Measurements from ENCODE around the gene PHLDB2.

The PHLDB2 gene

GRCh38 chr3:111837112-111837511, 22.0 kb upstream of the PHLDB2 start:
- Histone ChIP-seq H3K27me3 (ENCODE audit: insufficient read depth, low read length, poor library complexity) (no peaks in the 10 kb centered on the region), H3K79me2 (ENCODE audit: control insufficient read depth, insufficient read depth, low read length) (no peaks in the 10 kb centered on the region), H3K4ac (ENCODE audit: low read depth, low read length) (no peak overlapping the region), H3K79me1 (ENCODE audit: low read length) (no peaks in the 10 kb centered on the region), H3K9ac (ENCODE audit: low read length) (no peak overlapping the region), H3K4me3 (ENCODE audit: low read length) (no peak overlapping the region), H3K36me3 (ENCODE audit: control insufficient read depth, insufficient read depth, low read length) (no peaks in the 10 kb centered on the region), H3K56ac (ENCODE audit: low read length) (no peak overlapping the region), H2BK5ac (ENCODE audit: low read length) (no peak overlapping the region), H3K4me2 (ENCODE audit: low read length) (no peak overlapping the region), H3K4me1 (ENCODE audit: control insufficient read depth, low read depth, low read length) (no peaks in the 10 kb centered on the region), H4K8ac (ENCODE audit: low read depth, low read length) (no peak overlapping the region), H4K5ac (ENCODE audit: low read length) (no peak overlapping the region), H3K27ac (ENCODE audit: low read depth, low read length) (no peak overlapping the region), H2AK5ac (ENCODE audit: low read length) (no peak overlapping the region), H3K23ac (ENCODE audit: low read length) (no peak overlapping the region), H3K18ac (ENCODE audit: low read length) (no peak overlapping the region), H2BK15ac (replicated peaks; ENCODE audit: low read depth) (no peak overlapping the region), H2BK120ac (ENCODE audit: low read depth, low read length) (no peak overlapping the region)
- DNase-seq = no peak
- WGBS (ENCODE audit: extremely low coverage, insufficient coverage, low lambda C conversion rate) = no CpG with 5 or more reads among the region's 3 CpGs

GRCh38 chr3:111838133-111838532, 20.9 kb upstream of the PHLDB2 start:
- Histone ChIP-seq H2BK15ac (replicated peaks; ENCODE audit: low read depth) (no peak overlapping the region), H3K27me3 (ENCODE audit: insufficient read depth, low read length, poor library complexity) (no peaks in the 10 kb centered on the region), H3K4me2 (ENCODE audit: low read length) (no peak overlapping the region), H3K23ac (ENCODE audit: low read length) (no peak overlapping the region), H3K36me3 (ENCODE audit: control insufficient read depth, insufficient read depth, low read length) (no peaks in the 10 kb centered on the region), H3K4ac (ENCODE audit: low read depth, low read length) (no peak overlapping the region), H3K9ac (ENCODE audit: low read length) (no peak overlapping the region), H2BK5ac (ENCODE audit: low read length) (no peak overlapping the region), H3K4me1 (ENCODE audit: control insufficient read depth, low read depth, low read length) (no peaks in the 10 kb centered on the region), H2AK5ac (ENCODE audit: low read length) (no peak overlapping the region), H4K5ac (ENCODE audit: low read length) (no peak overlapping the region), H3K27ac (ENCODE audit: low read depth, low read length) (no peak overlapping the region), H3K79me2 (ENCODE audit: control insufficient read depth, insufficient read depth, low read length) (no peaks in the 10 kb centered on the region), H3K4me3 (ENCODE audit: low read length) (no peak overlapping the region), H3K56ac (ENCODE audit: low read length) (no peak overlapping the region), H4K8ac (ENCODE audit: low read depth, low read length) (no peak overlapping the region), H2BK120ac (ENCODE audit: low read depth, low read length) (no peak overlapping the region), H3K79me1 (ENCODE audit: low read length) (no peaks in the 10 kb centered on the region), H3K18ac (ENCODE audit: low read length) (no peak overlapping the region)
- no peak for DNase-seq
- WGBS (ENCODE audit: extremely low coverage, insufficient coverage, low lambda C conversion rate) = no CpG with 5 or more reads among the region's 5 CpGs

GRCh38 chr3:111846039-111846438, 13.0 kb upstream of the PHLDB2 start:
- Histone ChIP-seq H4K8ac (ENCODE audit: low read depth, low read length) (no peak overlapping the region), H3K4me2 (ENCODE audit: low read length) (no peak overlapping the region)
- no peak for DNase-seq

GRCh38 chr3:111846717-111847116, 12.3 kb upstream of the PHLDB2 start:
- H3K27me3 ChIP-seq (ENCODE audit: insufficient read depth, low read length, poor library complexity) = no peaks in the 10 kb centered on the region
- no peak overlapping the region for H2BK15ac ChIP-seq (replicated peaks; ENCODE audit: low read depth)
- no peak overlapping the region for H3K4me3 ChIP-seq (ENCODE audit: low read length)
- no peak overlapping the region for H4K5ac ChIP-seq (ENCODE audit: low read length)
- H3K79me2 ChIP-seq (ENCODE audit: control insufficient read depth, insufficient read depth, low read length) = no peaks in the 10 kb centered on the region
- H3K18ac ChIP-seq (ENCODE audit: low read length) = no peak overlapping the region
- peaks cover 9% of the 10 kb centered on the region for H3K4me1 ChIP-seq (ENCODE audit: control insufficient read depth, low read depth, low read length)
- H3K4ac ChIP-seq (ENCODE audit: low read depth, low read length) = no peak overlapping the region
- H3K4me2 ChIP-seq (ENCODE audit: low read length) = no peak overlapping the region
- H3K79me1 ChIP-seq (ENCODE audit: low read length) = no peaks in the 10 kb centered on the region
- no peak overlapping the region for H2BK5ac ChIP-seq (ENCODE audit: low read length)
- no peak overlapping the region for H2AK5ac ChIP-seq (ENCODE audit: low read length)
- no peaks in the 10 kb centered on the region for H3K36me3 ChIP-seq (ENCODE audit: control insufficient read depth, insufficient read depth, low read length)
- H3K23ac ChIP-seq (ENCODE audit: low read length) = no peak overlapping the region
- no peak overlapping the region for H3K9ac ChIP-seq (ENCODE audit: low read length)
- H3K56ac ChIP-seq (ENCODE audit: low read length) = no peak overlapping the region
- no CpG with 5 or more reads among the region's 2 CpGs for WGBS (ENCODE audit: extremely low coverage, insufficient coverage, low lambda C conversion rate)
- no peak overlapping the region for H3K27ac ChIP-seq (ENCODE audit: low read depth, low read length)
- H4K8ac ChIP-seq (ENCODE audit: low read depth, low read length) = no peak overlapping the region
- no peak for DNase-seq
- H2BK120ac ChIP-seq (ENCODE audit: low read depth, low read length) = no peak overlapping the region

More at GRCh38 chr3:111846039-111846438, 13.0 kb upstream of the PHLDB2 start:
- Histone ChIP-seq H2BK5ac (ENCODE audit: low read length) (no peak overlapping the region), H3K56ac (ENCODE audit: low read length) (no peak overlapping the region), H2AK5ac (ENCODE audit: low read length) (no peak overlapping the region), H3K27me3 (ENCODE audit: insufficient read depth, low read length, poor library complexity) (no peaks in the 10 kb centered on the region), H3K4ac (ENCODE audit: low read depth, low read length) (no peak overlapping the region), H3K18ac (ENCODE audit: low read length) (peak overlapping the region; percentile 42), H3K79me2 (ENCODE audit: control insufficient read depth, insufficient read depth, low read length) (no peaks in the 10 kb centered on the region), H2BK120ac (ENCODE audit: low read depth, low read length) (no peak overlapping the region), H3K36me3 (ENCODE audit: control insufficient read depth, insufficient read depth, low read length) (no peaks in the 10 kb centered on the region), H3K23ac (ENCODE audit: low read length) (no peak overlapping the region), H3K27ac (ENCODE audit: low read depth, low read length) (no peak overlapping the region), H2BK15ac (replicated peaks; ENCODE audit: low read depth) (no peak overlapping the region), H3K79me1 (ENCODE audit: low read length) (no peaks in the 10 kb centered on the region), H3K4me1 (ENCODE audit: control insufficient read depth, low read depth, low read length) (peaks cover 7% of the 10 kb centered on the region), H3K9ac (ENCODE audit: low read length) (no peak overlapping the region), H4K5ac (ENCODE audit: low read length) (no peak overlapping the region), H3K4me3 (ENCODE audit: low read length) (no peak overlapping the region)
- WGBS (ENCODE audit: extremely low coverage, insufficient coverage, low lambda C conversion rate) = no CpG with 5 or more reads among the region's 1 CpG

GRCh38 chr3:111848283-111848682, 10.8 kb upstream of the PHLDB2 start:
- no peak overlapping the region for H3K4ac ChIP-seq (ENCODE audit: low read depth, low read length)
- DNase-seq = no peak
- H3K56ac ChIP-seq (ENCODE audit: low read length) = no peak overlapping the region
- no peak overlapping the region for H3K27ac ChIP-seq (ENCODE audit: low read depth, low read length)
- no peak overlapping the region for H3K23ac ChIP-seq (ENCODE audit: low read length)
- no peaks in the 10 kb centered on the region for H3K79me2 ChIP-seq (ENCODE audit: control insufficient read depth, insufficient read depth, low read length)
- H3K36me3 ChIP-seq (ENCODE audit: control insufficient read depth, insufficient read depth, low read length) = no peaks in the 10 kb centered on the region
- H2AK5ac ChIP-seq (ENCODE audit: low read length) = no peak overlapping the region
- no peak overlapping the region for H3K4me2 ChIP-seq (ENCODE audit: low read length)
- no peak overlapping the region for H4K5ac ChIP-seq (ENCODE audit: low read length)
- H3K79me1 ChIP-seq (ENCODE audit: low read length) = no peaks in the 10 kb centered on the region
- no peak overlapping the region for H2BK15ac ChIP-seq (replicated peaks; ENCODE audit: low read depth)
- H3K27me3 ChIP-seq (ENCODE audit: insufficient read depth, low read length, poor library complexity) = no peaks in the 10 kb centered on the region
- H3K4me3 ChIP-seq (ENCODE audit: low read length) = no peak overlapping the region
- no peak overlapping the region for H4K8ac ChIP-seq (ENCODE audit: low read depth, low read length)
- no peak overlapping the region for H3K9ac ChIP-seq (ENCODE audit: low read length)
- no peak overlapping the region for H2BK5ac ChIP-seq (ENCODE audit: low read length)
- no CpG with 5 or more reads among the region's 1 CpG for WGBS (ENCODE audit: extremely low coverage, insufficient coverage, low lambda C conversion rate)
- peaks cover 11% of the 10 kb centered on the region for H3K4me1 ChIP-seq (ENCODE audit: control insufficient read depth, low read depth, low read length)
- H2BK120ac ChIP-seq (ENCODE audit: low read depth, low read length) = no peak overlapping the region
- H3K18ac ChIP-seq (ENCODE audit: low read length) = no peak overlapping the region

GRCh38 chr3:111848778-111849177, 10.3 kb upstream of the PHLDB2 start:
- Histone ChIP-seq H3K79me1 (ENCODE audit: low read length) (no peaks in the 10 kb centered on the region), H3K56ac (ENCODE audit: low read length) (no peak overlapping the region), H2BK120ac (ENCODE audit: low read depth, low read length) (no peak overlapping the region), H3K4me3 (ENCODE audit: low read length) (no peak overlapping the region), H2BK5ac (ENCODE audit: low read length) (no peak overlapping the region), H3K4me2 (ENCODE audit: low read length) (no peak overlapping the region), H3K36me3 (ENCODE audit: control insufficient read depth, insufficient read depth, low read length) (no peaks in the 10 kb centered on the region), H3K4ac (ENCODE audit: low read depth, low read length) (no peak overlapping the region), H2BK15ac (replicated peaks; ENCODE audit: low read depth) (no peak overlapping the region), H3K4me1 (ENCODE audit: control insufficient read depth, low read depth, low read length) (peaks cover 11% of the 10 kb centered on the region), H3K27ac (ENCODE audit: low read depth, low read length) (no peak overlapping the region), H4K8ac (ENCODE audit: low read depth, low read length) (no peak overlapping the region), H3K18ac (ENCODE audit: low read length) (no peak overlapping the region), H3K9ac (ENCODE audit: low read length) (no peak overlapping the region), H3K79me2 (ENCODE audit: control insufficient read depth, insufficient read depth, low read length) (no peaks in the 10 kb centered on the region), H3K23ac (ENCODE audit: low read length) (no peak overlapping the region), H2AK5ac (ENCODE audit: low read length) (no peak overlapping the region), H4K5ac (ENCODE audit: low read length) (no peak overlapping the region), H3K27me3 (ENCODE audit: insufficient read depth, low read length, poor library complexity) (no peaks in the 10 kb centered on the region)
- no CpG with 5 or more reads among the region's 2 CpGs for WGBS (ENCODE audit: extremely low coverage, insufficient coverage, low lambda C conversion rate)
- no peak for DNase-seq
